ENCODE results near the gene SPTBN2.

DNA sequence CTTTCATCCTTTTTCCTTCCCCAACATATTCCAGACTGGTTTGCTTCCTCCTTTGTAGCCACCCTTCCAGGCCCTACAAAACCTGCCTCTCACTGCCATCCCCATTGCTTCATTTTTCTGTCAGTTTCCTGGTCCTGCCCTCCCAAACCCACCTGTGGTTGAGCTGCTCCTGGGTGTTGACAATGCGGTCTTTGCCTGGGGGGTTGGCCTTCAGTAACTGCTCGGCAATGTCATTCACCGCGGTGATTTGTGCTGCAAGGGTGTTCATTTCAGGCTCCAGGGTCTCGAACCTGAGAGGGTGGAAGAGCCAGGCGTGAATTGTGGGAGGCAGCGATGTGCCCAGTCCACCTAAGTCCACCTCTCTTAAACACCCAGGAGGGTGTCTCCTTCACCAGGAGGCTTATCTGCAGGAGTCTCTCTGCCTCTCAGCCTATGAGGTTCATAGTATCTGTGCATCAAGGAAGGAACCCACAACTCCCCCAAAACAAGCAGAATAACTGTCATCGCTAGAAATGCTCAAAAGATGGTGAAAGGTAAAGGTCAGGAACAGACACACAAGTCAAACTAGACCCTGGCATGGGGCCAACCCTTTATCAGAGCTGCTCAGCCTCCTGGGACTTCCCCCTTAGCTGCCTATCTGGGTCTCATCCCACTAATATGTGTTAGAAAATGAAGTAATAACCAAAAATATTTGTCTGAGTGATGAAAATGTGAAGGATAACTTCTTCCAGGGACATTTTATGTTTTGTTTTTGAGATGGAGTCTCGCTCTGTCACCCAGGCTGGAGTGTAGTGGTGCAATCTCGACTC is 27.4 kb downstream of the SPTBN2 start:
- TF ChIP-seq, protein P1, sequence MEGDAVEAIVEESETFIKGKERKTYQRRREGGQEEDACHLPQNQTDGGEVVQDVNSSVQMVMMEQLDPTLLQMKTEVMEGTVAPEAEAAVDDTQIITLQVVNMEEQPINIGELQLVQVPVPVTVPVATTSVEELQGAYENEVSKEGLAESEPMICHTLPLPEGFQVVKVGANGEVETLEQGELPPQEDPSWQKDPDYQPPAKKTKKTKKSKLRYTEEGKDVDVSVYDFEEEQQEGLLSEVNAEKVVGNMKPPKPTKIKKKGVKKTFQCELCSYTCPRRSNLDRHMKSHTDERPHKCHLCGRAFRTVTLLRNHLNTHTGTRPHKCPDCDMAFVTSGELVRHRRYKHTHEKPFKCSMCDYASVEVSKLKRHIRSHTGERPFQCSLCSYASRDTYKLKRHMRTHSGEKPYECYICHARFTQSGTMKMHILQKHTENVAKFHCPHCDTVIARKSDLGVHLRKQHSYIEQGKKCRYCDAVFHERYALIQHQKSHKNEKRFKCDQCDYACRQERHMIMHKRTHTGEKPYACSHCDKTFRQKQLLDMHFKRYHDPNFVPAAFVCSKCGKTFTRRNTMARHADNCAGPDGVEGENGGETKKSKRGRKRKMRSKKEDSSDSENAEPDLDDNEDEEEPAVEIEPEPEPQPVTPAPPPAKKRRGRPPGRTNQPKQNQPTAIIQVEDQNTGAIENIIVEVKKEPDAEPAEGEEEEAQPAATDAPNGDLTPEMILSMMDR (IDR thresholded peaks at IDR 0.05), result no peak
- TF ChIP-seq POLR2A (IDR thresholded peaks at IDR 0.05), result no peak

Data from tibial nerve (tissue), 3 donors.